Naive B cell (primary cell): ENCODE results near the gene SYT7. TPM values are rescaled to one million over a fixed set of nuclear protein-coding genes. Genes with fewer than 3 reads are reported as not detected.

ENCODE experiments used
- ATAC-seq, 2 donors: fragments of 150-1000 bp; cut with Tn5 transposase; 2 replicates each; pipeline ENCODE4 v1.10.0; 2021; ENCODE audit warnings: low read depth in 2 of 2, mild to moderate bottlenecking in 2 of 2, moderate library complexity in 2 of 2
- DNase-seq: peaks from one replicate; pipeline ENCODE4 v3.0.0; 2022
- H3K27ac Mint-ChIP-seq, 6 donors: one replicate each; pipeline ENCODE4 v1.8.0; 2020 to 2022; ENCODE audit warnings: mild to moderate bottlenecking in 6 of 6, mixed read lengths in 6 of 6, moderate library complexity in 5 of 6, inconsistent platforms in 2 of 6
- H3K27me3 Mint-ChIP-seq, 3 donors: one replicate each; pipeline ENCODE4 v1.8.0; 2021 to 2022; ENCODE audit warnings: mixed read lengths in 3 of 3, mild to moderate bottlenecking in 1 of 3
- H3K36me3 Mint-ChIP-seq, 2 donors: one replicate each; pipeline ENCODE4 v1.8.0; 2020 to 2022; ENCODE audit warnings: mixed read lengths in 2 of 2, inconsistent platforms in 1 of 2, mild to moderate bottlenecking in 1 of 2
- H3K4me1 Mint-ChIP-seq, 3 donors: one replicate each; pipeline ENCODE4 v1.8.0; 2020 to 2022; ENCODE audit warnings: mixed read lengths in 3 of 3, inconsistent platforms in 1 of 3, mild to moderate bottlenecking in 1 of 3, moderate library complexity in 1 of 3
- H3K4me3 Mint-ChIP-seq, 8 donors: one replicate each; pipeline ENCODE4 v1.8.0; 2020 to 2022; ENCODE audit warnings: mild to moderate bottlenecking in 8 of 8, mixed read lengths in 8 of 8, moderate library complexity in 8 of 8, inconsistent platforms in 2 of 8
- H3K9me3 Mint-ChIP-seq, 7 donors: one replicate each; pipeline ENCODE4 v1.8.0; 2020 to 2022; ENCODE audit warnings: mixed read lengths in 7 of 7, mild to moderate bottlenecking in 5 of 7, inconsistent platforms in 2 of 7, moderate library complexity in 1 of 7
- polyA plus RNA-seq, 6 donors: library from polyadenylated mRNA; unstranded; fragments of 300-500 nt; fragmentation: Illumina TruSeq; gene quantifications; one replicate each; pipeline ENCODE4 v1.2.3, GENCODE V29; 2021; ENCODE audit warnings: low read depth in 6 of 6

The SYT7 gene
- polyA plus RNA-seq, 6 donors from 2014 or later: not detected

- no peaks in the 10 kb centered on the region for H3K9me3 Mint-ChIP-seq
- H3K27ac Mint-ChIP-seq: no peak overlapping the region
- no peak for DNase-seq
- peaks cover 34 to 85% (median 69%) of the 10 kb centered on the region in 3 donors for H3K27me3 Mint-ChIP-seq
- peaks cover 12 to 14% (median 13%) of the 10 kb centered on the region in 3 donors for H3K4me1 Mint-ChIP-seq
- peak overlapping the region; percentile 68 to 89 (median 84) for H3K4me3 Mint-ChIP-seq
- peaks cover 0 to 7% of the 10 kb centered on the region in 2 donors for H3K36me3 Mint-ChIP-seq
- ATAC-seq: peak; percentile 34 to 35
These were observed 6.7 kb upstream of the SYT7 start for GRCh38 chr11:61587541-61587941.

- Mint-ChIP-seq H3K27me3 (peaks cover 29 to 86% (median 69%) of the 10 kb centered on the region in 3 donors), H3K4me1 (peaks cover 14 to 20% (median 18%) of the 10 kb centered on the region in 3 donors), H3K9me3 (no peaks in the 10 kb centered on the region), H3K36me3 (peaks cover 0 to 7% of the 10 kb centered on the region in 2 donors), H3K27ac (no peak overlapping the region), H3K4me3 (peak overlapping the region in 4 of 8 donors; percentile 33 to 83 (median 52))
- ATAC-seq (no peak), DNase-seq (no peak)
These were observed 6.0 kb upstream of the SYT7 start for GRCh38 chr11:61586792-61587430.

GRCh38 chr11:61585115-61585514 is 4.2 kb upstream of the SYT7 start:
- Mint-ChIP-seq H3K36me3 (peaks cover 0 to 7% of the 10 kb centered on the region in 2 donors), H3K27ac (no peak overlapping the region), H3K9me3 (no peaks in the 10 kb centered on the region), H3K4me1 (peaks cover 20 to 27% (median 24%) of the 10 kb centered on the region in 3 donors), H3K4me3 (no peak overlapping the region), H3K27me3 (peaks cover 21 to 80% (median 55%) of the 10 kb centered on the region in 3 donors)
- DNase-seq (no peak), ATAC-seq (no peak)

GRCh38 chr11:61581931-61582330 is 1.1 kb upstream of the SYT7 start:
- peak overlapping the region in 5 of 6 donors; percentile 5 to 96 (median 82) for H3K27ac Mint-ChIP-seq
- H3K9me3 Mint-ChIP-seq: no peaks in the 10 kb centered on the region
- peak overlapping the region; percentile 76 to 91 (median 86) for H3K4me3 Mint-ChIP-seq
- ATAC-seq: no peak
- H3K4me1 Mint-ChIP-seq: peaks cover 10 to 24% (median 17%) of the 10 kb centered on the region in 3 donors
- H3K36me3 Mint-ChIP-seq: no peaks in the 10 kb centered on the region
- no peak for DNase-seq
- peaks cover 27 to 88% (median 66%) of the 10 kb centered on the region in 3 donors for H3K27me3 Mint-ChIP-seq

GRCh38 chr11:61580271-61580888 is 496 bp downstream of the SYT7 start:
- Mint-ChIP-seq H3K36me3 (no peaks in the 10 kb centered on the region), H3K4me3 (peak overlapping the region in 7 of 8 donors; percentile 65 to 86 (median 79)), H3K27ac (peak overlapping the region in 1 of 6 donors; percentile 20), H3K27me3 (peaks cover 32 to 77% (median 70%) of the 10 kb centered on the region in 3 donors), H3K4me1 (peaks cover 10 to 24% (median 17%) of the 10 kb centered on the region in 3 donors), H3K9me3 (no peaks in the 10 kb centered on the region)
- DNase-seq (no peak), ATAC-seq (peak in 1 of 2 donors; percentile 2)

- Mint-ChIP-seq H3K4me1 (peaks cover 10 to 24% (median 17%) of the 10 kb centered on the region in 3 donors), H3K4me3 (peak overlapping the region in 7 of 8 donors; percentile 65 to 86 (median 79)), H3K27me3 (peaks cover 32 to 77% (median 72%) of the 10 kb centered on the region in 3 donors), H3K27ac (peak overlapping the region in 2 of 6 donors; percentile 20 to 57), H3K9me3 (no peaks in the 10 kb centered on the region), H3K36me3 (no peaks in the 10 kb centered on the region)
- DNase-seq: no peak
- no peak for ATAC-seq
These were observed 1.1 kb downstream of the SYT7 start for GRCh38 chr11:61579676-61580270.

GRCh38 chr11:61578819-61579675 is 1.8 kb downstream of the SYT7 start:
- Mint-ChIP-seq H3K27ac (peak overlapping the region in 3 of 6 donors; percentile 26 to 57 (median 55)), H3K27me3 (peaks cover 34 to 74% (median 71%) of the 10 kb centered on the region in 3 donors), H3K4me1 (peaks cover 10 to 24% (median 17%) of the 10 kb centered on the region in 3 donors), H3K4me3 (peak overlapping the region in 7 of 8 donors; percentile 48 to 86 (median 79)), H3K9me3 (no peaks in the 10 kb centered on the region), H3K36me3 (no peaks in the 10 kb centered on the region)
- DNase-seq (no peak), ATAC-seq (no peak)

GRCh38 chr11:61577383-61578118 is 3.3 kb downstream of the SYT7 start:
- H3K4me3 Mint-ChIP-seq: peak overlapping the region in 1 of 8 donors; percentile 31
- H3K9me3 Mint-ChIP-seq: no peaks in the 10 kb centered on the region
- H3K27ac Mint-ChIP-seq: peak overlapping the region in 1 of 6 donors; percentile 83
- DNase-seq (no peak), ATAC-seq (no peak)
- no peaks in the 10 kb centered on the region for H3K36me3 Mint-ChIP-seq
- peaks cover 34 to 75% (median 71%) of the 10 kb centered on the region in 3 donors for H3K27me3 Mint-ChIP-seq
- H3K4me1 Mint-ChIP-seq: peaks cover 10 to 23% (median 17%) of the 10 kb centered on the region in 3 donors

GRCh38 chr11:61575886-61576861 is 4.7 kb downstream of the SYT7 start:
- Mint-ChIP-seq H3K4me1 (peaks cover 3 to 10% (median 6%) of the 10 kb centered on the region in 3 donors), H3K36me3 (no peaks in the 10 kb centered on the region), H3K27ac (peak overlapping the region in 1 of 6 donors; percentile 28), H3K9me3 (no peaks in the 10 kb centered on the region), H3K27me3 (peaks cover 41 to 76% (median 75%) of the 10 kb centered on the region in 3 donors), H3K4me3 (no peak overlapping the region)
- ATAC-seq: no peak
- DNase-seq: no peak

- Mint-ChIP-seq H3K27ac (no peak overlapping the region), H3K27me3 (peaks cover 46 to 86% (median 84%) of the 10 kb centered on the region in 3 donors), H3K9me3 (peaks cover 0 to under 1% (median 0%) of the 10 kb centered on the region in 7 donors), H3K4me1 (peaks cover 3 to 6% (median 4%) of the 10 kb centered on the region in 3 donors), H3K36me3 (no peaks in the 10 kb centered on the region), H3K4me3 (no peak overlapping the region)
- ATAC-seq: no peak
- no peak for DNase-seq
These were observed 6.3 kb downstream of the SYT7 start for GRCh38 chr11:61574611-61575010.

GRCh38 chr11:61572913-61573312 is 8.0 kb downstream of the SYT7 start:
- Mint-ChIP-seq H3K9me3 (peaks cover 0 to 5% (median 0%) of the 10 kb centered on the region in 7 donors), H3K4me1 (peaks cover 0 to 3% (median 0%) of the 10 kb centered on the region in 3 donors), H3K36me3 (no peaks in the 10 kb centered on the region), H3K27ac (no peak overlapping the region), H3K27me3 (peaks cover 43 to 86% (median 84%) of the 10 kb centered on the region in 3 donors), H3K4me3 (peak overlapping the region in 1 of 8 donors; percentile 29)
- no peak for ATAC-seq
- no peak for DNase-seq
